ENCODE measurements around the gene ASCC3.

- TF ChIP-seq FOXA1 (IDR thresholded peaks at IDR 0.05) (no peak), FOXK2 (IDR thresholded peaks at IDR 0.05) (no peak), PKNOX1 (IDR thresholded peaks at IDR 0.05) (no peak)
These were observed 408.5 kb downstream of the ASCC3 start for GRCh38 chr6:100472674-100473073.

Data from HEK293T (cell line).